GDM1 (cell line): ENCODE measurements around the gene TSPY4.
"Not testable (repeated sequence)": the region's sequence is repeated elsewhere in the genome, so short reads cannot be mapped to it uniquely, and the experiment has no call there.

Experiments used
- DNase-seq: peaks from one replicate; lab custom pipeline; 2025; lab: John Stamatoyannopoulos, UW

The TSPY4 gene, protein sequence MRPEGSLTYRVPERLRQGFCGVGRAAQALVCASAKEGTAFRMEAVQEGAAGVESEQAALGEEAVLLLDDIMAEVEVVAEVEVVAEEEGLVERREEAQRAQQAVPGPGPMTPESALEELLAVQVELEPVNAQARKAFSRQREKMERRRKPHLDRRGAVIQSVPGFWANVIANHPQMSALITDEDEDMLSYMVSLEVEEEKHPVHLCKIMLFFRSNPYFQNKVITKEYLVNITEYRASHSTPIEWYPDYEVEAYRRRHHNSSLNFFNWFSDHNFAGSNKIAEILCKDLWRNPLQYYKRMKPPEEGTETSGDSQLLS

GRCh38 chrY:9337164-9337563 lies at the start of gene TSPY4:
TSS of gene TSPY4 (plus strand) at chrY:9337464. CDS start at chrY:9337510, 46 bp downstream.
- not testable (repeated sequence) for DNase-seq

DNA sequence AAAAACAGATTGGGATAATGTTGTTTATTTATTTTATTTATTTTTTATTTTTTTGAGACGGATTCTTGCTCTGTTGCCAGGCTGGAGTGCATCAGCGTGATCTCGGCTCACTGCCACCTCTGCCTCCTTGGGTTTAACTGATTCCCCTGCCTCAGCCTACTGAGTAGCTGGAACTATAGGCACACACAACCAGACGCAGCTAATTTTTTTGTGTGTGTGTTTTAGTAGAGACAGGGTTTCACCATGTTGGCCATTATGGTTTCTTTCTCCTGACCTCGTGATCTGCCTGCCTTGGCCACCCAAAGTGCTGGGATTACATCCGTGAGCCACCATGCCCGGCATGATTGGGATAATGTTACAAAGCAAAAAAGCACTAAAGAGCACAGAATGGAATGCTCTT lies 16.3 kb upstream of the TSPY4 start:
- DNase-seq, result no peak

- not testable (repeated sequence) for DNase-seq
Measured at GRCh38 chrY:9357497-9357896, 20.2 kb downstream of the TSPY4 start, which contains the start of gene TSPY8. TSS of gene TSPY8 (plus strand) at chrY:9357797. CDS start at chrY:9357843, 46 bp downstream.
